Posterior cingulate gyrus (tissue), 11 donors: ENCODE measurements around the gene SPDYE8.
"Not testable (repeated sequence)": the region's sequence is repeated elsewhere in the genome, so short reads cannot be mapped to it uniquely, and the experiment has no call there.

Experiments
- DNase-seq, 10 donors: peaks; one replicate each; pipeline versions ENCODE4 v3.0.0 to v3.0.0-alpha.2; 2020 to 2021; ENCODE audit warnings: mixed read lengths in 3 of 10
- intact Hi-C: fragments of 100-400 bp; cut with DNase I; formaldehyde crosslinking; loops from one replicate; pipeline ENCODE4 v1.15.1; 2023

Gene SPDYE8

GRCh38 chr7:73029666-73030065, at the start of gene SPDYE8:
Gene SPDYE8 (minus strand): TSS chr7:73029766. CDS start chr7:73027966, 1,800 bp downstream.
- DNase-seq, intact Hi-C loops: not testable (repeated sequence)

- intact Hi-C loops, DNase-seq: not testable (repeated sequence)
Measured at GRCh38 chr7:73057811-73058210, 28.2 kb upstream of the SPDYE8 start, which contains the start of gene SPDYE11. Gene SPDYE11 (minus strand): TSS chr7:73057911. CDS start chr7:73056111, 1,800 bp downstream.

- intact Hi-C loops, result not testable (repeated sequence)
- DNase-seq, result peak in 6 of 10 donors; percentile 6 to 86 (median 24)
Measured at GRCh38 chr7:73006491-73006890, 23.1 kb downstream of the SPDYE8 start.

- intact Hi-C loops, result not testable (repeated sequence)
- peak; percentile 81 to 99 (median 92) for DNase-seq
Measured at GRCh38 chr7:73005693-73006447, 23.7 kb downstream of the SPDYE8 start.

GRCh38 chr7:73005356-73005692, 24.2 kb downstream of the SPDYE8 start:
- intact Hi-C loops, result not testable (repeated sequence)
- DNase-seq, result peak; percentile 26 to 95 (median 60)

GRCh38 chr7:72997887-72998468, 31.6 kb downstream of the SPDYE8 start:
- intact Hi-C loops, DNase-seq: not testable (repeated sequence)

GRCh38 chr7:72997447-72997846, 32.1 kb downstream of the SPDYE8 start:
- DNase-seq, intact Hi-C loops: not testable (repeated sequence)

GRCh38 chr7:72995484-72995883, 34.1 kb downstream of the SPDYE8 start:
- intact Hi-C loops, result not testable (repeated sequence)

GRCh38 chr7:72990146-72990913, 39.2 kb downstream of the SPDYE8 start:
- DNase-seq, result peak; percentile 14 to 93 (median 48)
- intact Hi-C loops, result not testable (repeated sequence)

More at GRCh38 chr7:72995484-72995883, 34.1 kb downstream of the SPDYE8 start:
- peak in 2 of 10 donors; percentile 16 to 35 for DNase-seq

GRCh38 chr7:72982084-72982483, 47.5 kb downstream of the SPDYE8 start:
- DNase-seq, intact Hi-C loops: not testable (repeated sequence)

GRCh38 chr7:72980382-72980781, 49.2 kb downstream of the SPDYE8 start:
- intact Hi-C loops, result not testable (repeated sequence)
- DNase-seq, result peak in 2 of 10 donors; percentile 22 to 64

- peak in 4 of 10 donors; percentile 4 to 79 (median 31) for DNase-seq
- intact Hi-C loops, result not testable (repeated sequence)
Measured at GRCh38 chr7:72976434-72976833, 53.1 kb downstream of the SPDYE8 start.

- DNase-seq, result peak in 4 of 10 donors; percentile 8 to 74 (median 42)
- intact Hi-C loops, result not testable (repeated sequence)
Measured at GRCh38 chr7:72975656-72976286, 53.8 kb downstream of the SPDYE8 start.

- DNase-seq, intact Hi-C loops: not testable (repeated sequence)
Measured at GRCh38 chr7:72974781-72975180, 54.8 kb downstream of the SPDYE8 start.

- intact Hi-C loops, DNase-seq: not testable (repeated sequence)
Measured at GRCh38 chr7:72971505-72971904, 58.1 kb downstream of the SPDYE8 start.
